ENCODE measurements around the gene OXA1L.

DNA sequence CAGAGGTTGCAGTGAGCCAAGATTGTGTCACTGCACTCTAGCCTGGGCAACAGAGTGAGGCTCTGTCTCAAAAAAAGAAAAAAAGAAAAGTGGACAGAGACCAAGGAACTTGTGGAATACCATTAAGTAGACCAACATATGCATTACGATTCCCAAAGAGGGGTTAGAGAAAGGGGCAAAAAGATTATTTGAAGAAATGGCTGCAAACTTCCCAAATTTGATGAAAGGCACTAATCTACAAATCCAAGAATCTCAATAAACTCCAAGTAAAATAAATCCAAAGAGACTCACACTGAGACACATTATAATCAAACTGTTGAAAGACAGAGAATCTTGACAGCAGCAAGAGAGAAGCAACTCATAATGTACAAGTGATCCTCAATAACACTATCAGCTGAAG is 4.8 kb upstream of the OXA1L start:
- TF ChIP-seq, protein P1, sequence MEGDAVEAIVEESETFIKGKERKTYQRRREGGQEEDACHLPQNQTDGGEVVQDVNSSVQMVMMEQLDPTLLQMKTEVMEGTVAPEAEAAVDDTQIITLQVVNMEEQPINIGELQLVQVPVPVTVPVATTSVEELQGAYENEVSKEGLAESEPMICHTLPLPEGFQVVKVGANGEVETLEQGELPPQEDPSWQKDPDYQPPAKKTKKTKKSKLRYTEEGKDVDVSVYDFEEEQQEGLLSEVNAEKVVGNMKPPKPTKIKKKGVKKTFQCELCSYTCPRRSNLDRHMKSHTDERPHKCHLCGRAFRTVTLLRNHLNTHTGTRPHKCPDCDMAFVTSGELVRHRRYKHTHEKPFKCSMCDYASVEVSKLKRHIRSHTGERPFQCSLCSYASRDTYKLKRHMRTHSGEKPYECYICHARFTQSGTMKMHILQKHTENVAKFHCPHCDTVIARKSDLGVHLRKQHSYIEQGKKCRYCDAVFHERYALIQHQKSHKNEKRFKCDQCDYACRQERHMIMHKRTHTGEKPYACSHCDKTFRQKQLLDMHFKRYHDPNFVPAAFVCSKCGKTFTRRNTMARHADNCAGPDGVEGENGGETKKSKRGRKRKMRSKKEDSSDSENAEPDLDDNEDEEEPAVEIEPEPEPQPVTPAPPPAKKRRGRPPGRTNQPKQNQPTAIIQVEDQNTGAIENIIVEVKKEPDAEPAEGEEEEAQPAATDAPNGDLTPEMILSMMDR (IDR thresholded peaks at IDR 0.05), result no peak
- no peak for TF ChIP-seq POLR2A (IDR thresholded peaks at IDR 0.05)
